ENCODE data around the gene RTBDN.
"Not testable (repeated sequence)": the region's sequence is repeated elsewhere in the genome, so short reads cannot be mapped to it uniquely, and the experiment has no call there.

The RTBDN gene

DNA sequence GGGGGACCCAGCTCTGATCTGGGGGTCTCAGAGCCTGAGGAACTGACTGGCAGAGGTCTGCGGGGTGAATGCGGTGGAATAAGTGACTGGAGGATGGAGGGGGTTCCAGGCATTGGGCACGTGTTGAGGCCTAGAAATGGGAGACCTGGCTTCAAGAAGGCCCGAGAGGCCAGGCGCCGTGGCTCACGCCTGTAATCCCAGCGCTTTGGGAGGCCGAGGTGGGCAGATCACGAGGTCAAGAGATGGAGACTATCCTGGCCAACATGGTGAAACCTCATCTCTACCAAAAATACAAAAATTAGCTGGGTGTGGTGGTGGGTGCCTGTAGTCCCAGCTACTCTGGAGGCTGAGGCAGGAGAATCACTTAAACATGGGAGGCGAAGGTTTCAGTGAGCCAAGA is 16.6 kb downstream of the RTBDN start:
- DNase-seq: not testable (repeated sequence)

DNA sequence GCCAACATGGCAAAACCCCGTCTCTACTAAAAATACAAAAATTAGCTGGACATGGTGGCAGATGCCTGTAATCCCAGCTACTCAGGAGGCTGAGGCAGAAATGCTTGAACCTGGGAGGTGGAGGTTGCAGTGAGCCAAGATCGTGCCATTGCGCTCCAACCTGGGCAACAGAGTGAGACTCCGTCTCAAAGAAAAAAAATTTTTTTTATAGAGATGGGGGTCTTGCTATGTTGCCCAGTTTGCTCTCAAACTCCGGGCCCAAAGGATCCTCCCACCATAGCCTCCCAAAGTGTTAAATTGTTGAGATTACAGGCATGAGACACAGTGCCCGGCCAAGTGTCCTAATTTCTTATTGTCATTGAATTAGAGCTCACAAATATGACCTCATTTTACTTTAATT is 17.2 kb downstream of the RTBDN start:
- not testable (repeated sequence) for DNase-seq

DNA sequence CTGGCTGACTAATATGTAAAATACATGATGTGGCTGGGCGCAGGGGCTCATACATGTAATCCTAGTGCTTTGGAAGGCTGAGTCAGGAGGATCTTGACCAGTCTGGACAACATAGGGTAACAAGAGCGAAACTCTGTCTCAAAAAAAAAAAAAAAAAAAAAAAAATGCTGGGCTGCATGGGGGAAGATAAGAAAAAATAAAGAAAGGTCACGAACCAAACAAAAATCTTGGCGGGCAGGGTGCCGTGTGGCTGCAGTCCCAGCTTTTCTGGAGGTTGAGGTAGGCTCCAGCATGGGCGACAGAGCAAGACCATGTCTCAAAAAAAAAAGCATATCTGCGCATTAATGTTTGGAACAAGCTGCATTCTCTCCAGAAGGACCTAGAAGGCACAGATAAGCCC is 19.3 kb downstream of the RTBDN start:
- DNase-seq: no peak

DNA sequence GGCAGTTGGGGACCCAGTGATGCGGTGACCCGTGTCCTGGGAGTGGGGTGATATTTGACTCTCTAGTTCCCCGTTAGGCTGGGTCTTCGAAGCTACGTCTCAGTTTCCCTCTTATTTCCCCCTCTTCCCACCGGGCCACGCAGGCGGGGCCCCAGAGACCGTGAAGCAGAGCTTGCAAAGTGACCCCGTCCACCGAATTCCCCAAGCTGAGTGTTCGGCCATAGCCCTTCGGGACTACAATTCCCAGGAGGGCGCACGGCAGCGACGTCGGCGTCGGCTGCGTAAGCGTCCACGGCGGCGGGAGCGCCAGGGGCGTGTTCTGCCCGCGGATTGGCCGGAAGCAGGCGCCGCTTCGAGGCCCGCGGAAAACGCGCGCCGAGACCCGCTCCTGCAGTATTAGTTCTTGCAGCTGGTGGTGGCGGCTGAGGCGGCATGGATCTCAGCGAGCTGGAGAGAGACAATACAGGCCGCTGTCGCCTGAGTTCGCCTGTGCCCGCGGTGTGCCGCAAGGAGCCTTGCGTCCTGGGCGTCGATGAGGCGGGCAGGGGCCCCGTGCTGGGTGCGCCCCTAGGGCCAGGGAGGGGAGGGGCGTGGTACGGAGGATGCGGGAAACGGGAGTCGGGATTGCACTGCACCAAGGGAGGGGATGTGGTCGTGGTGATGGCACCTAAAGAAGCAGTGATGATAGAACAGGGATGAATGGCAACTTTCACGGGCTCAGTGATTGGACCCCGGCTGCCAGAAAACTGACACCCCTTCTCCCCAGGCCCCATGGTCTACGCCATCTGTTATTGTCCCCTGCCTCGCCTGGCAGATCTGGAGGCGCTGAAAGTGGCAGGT is 27.9 kb downstream of the RTBDN start, which contains the start of gene RNASEH2A:
TSS of gene RNASEH2A (plus strand) at position 343 of the 840 bp plus-strand sequence. CDS start at position 433, 90 bp downstream.
- peak; percentile 87 to 88 for DNase-seq

DNA sequence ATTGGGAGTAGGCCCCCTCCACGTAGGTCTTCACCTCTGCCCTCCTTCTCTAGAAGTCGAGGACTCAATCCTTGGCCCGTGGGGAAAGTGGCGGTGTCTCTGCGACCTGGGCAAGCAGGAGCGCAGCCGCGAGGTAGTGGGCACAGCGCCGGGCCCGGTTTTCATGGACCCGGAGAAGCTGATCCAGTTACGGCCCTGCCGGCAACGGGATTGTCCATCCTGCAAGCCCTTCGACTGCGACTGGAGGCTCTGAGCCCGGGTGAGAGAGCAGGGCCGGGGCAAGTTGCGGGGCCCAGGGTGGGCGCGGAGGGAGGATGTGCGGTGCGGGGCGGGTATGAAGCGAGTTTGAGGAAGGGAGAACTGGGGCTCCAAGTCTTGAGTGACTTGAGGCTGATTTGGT is 30.3 kb downstream of the RTBDN start:
- no peak for DNase-seq

DNA sequence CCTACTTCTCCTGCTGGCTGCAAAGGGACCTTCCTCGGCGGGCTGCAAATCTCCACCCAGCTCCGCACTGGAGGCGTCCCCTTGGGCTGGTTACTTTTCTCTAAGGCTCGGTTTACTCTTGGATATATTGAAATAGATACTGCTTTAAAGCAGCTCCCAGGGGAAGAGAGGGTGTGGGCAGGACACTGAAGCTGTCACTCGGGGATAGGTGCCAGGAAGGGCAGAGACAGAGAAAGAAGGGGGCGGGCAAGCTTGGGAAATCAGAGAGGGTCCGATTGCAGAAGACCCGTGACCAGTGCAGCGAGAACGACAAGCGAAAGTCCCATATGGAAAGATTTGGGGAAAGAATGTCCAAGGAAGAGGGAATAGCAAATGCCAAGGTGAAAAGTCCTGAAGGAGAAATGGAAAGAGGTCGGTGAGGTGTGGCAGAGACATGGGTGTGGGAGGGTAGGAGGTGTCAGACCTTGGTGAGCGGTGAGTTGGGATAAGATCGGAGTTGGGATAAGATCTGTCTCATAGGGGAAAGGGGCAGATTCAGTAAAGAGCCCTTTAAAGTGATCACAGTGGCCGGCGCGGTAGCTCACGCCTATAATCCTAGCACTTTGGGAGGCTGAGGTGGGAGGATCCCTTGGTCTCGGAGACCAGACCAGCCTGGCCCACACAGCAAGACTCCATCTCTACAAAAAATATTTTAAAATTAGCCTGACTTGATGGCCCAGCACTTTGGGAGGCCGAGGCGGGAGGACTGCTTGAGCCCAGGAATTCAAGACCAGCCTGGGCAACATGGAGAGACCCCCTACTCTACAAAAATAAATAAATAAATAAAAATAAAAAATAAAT is 31.9 kb downstream of the RTBDN start:
- DNase-seq: no peak

DNA sequence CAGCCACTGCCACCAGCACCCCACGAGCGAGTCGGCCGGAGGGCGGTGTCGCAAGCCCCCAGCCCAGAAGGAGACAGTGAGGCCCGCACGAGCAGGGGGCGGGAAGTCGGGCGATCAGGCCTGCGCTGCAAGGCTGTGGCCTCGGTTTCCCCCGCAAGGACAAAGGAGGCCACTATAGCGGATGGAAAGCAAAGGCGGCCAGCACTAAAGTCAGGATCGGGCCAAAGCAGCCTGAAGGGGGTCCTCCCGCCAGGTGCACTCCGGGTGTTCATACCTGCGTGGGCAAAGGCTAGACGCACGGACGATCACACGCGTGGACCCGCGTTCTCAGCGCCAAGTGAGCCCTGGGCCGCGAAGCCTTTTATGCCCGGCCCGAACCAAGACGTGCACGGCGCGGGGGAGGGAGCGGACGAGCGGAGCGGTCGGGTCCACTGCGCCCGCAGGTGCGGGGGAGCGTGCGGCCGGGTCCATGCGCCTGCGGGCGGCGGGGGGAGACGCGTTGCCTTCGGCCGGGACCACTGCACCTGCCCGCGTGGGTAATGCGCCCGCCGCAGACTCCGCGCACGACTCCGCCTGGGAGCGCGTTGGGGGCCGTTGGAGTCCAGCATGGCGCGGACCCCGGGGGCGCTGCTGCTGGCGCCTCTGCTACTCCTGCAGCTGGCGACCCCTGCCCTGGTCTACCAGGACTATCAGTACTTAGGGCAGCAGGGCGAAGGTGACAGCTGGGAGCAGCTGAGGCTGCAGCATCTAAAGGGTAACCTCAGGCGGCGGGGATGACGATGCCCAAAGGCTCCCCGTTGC is 32.7 kb downstream of the RTBDN start, which contains the start of the genes PRDX2 and THSD8:
TSS of gene PRDX2 (minus strand) at position 335 of the 801 bp plus-strand sequence. CDS start 539 bp downstream, outside the sequence.
TSS of gene THSD8 (plus strand) at position 604 of the 801 bp plus-strand sequence. CDS start at position 607, 3 bp downstream.
- DNase-seq: peak; percentile 68 to 81

DNA sequence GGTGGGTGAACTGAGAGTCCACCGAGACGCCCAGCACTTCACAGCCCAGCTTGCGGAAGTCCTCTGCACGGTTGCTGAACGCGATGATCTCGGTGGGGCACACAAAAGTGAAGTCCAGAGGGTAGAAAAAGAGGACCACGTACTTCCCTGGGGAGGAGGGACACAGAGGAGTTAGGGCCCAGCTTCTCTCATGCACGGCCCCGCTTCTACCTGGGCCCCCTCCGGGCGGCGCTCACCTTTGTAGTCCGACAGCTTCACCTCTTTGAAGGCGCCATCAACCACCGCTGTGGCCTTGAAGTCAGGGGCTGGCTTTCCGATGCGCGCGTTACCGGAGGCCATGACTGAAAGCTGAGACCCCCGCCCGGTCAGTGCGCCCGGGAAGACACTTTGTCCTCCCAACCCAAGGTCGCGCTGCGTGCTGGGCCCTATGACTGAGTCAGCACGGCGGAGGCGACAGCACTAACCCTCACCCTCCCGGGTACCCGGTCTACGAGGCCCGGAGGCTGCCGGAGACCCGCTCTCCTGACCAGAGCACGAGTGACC is 33.4 kb downstream of the RTBDN start:
- DNase-seq: no peak

DNA sequence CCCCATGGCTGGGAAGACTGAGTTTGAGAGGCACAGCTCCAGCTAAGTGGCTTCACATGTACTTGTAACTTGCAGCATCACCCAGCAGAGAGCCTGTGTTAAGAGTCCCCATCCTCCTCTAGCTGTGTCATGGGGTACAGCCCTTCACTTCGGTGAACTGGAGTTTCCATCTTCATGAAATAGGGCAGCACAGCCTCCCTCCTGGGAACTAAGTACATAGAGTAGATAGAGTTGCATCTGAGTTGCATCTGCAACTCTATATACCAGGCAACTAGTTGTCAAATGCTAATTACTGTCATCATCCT is 34.0 kb downstream of the RTBDN start:
- no peak for DNase-seq

DNA sequence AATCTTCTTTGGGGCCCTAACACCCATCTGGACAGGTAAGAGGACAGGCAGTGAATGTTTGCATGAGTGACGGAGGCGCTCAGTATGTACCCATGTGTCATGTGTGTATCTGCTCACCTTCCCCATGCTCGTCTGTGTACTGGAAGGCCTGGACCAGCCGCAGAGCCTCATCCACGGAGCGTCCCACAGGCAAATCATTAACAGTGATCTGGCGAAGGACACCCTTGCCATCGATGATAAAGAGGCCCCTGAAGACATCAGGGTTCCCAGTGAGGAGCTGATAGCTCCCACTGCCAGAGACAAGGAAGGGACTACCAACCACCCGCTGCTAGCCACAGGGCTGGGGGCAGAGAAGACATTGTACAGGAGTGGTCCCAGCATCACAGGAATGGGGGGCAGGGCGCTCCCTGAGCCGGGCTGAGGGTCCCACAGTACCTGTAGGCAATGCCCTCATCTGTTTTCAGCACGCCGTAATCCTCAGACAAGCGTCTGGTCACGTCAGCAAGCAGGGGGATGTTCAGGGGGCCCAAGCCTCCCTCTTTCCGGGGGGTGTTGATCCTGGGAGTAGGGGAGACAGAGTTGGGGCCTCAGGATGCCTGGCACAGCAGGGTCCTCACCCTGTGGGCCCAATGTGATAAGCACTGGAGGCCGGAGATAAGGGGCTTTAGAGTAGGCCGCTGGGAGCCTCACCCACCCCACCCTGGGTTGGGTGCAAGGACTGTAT is 34.5 kb downstream of the RTBDN start:
- no peak for DNase-seq

DNA sequence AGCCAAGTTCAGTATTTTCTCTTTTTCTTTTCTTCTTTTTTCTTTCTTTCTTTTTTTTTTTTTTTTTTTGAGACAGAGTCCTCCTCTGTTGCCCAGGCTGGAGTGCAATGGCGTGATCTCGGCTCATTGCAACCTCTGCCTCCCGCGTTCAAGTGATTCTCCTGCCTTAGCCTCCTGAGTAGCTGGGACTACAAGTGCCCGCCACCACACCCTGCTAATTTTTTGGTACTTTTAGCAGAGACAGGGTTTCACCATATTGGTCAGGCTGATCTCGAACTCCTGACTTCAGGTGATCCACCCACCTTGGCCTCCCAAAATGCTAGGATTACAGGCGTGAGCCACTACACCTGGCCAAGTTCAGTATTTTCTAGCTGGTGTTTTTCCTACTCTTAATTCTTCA is 36.8 kb downstream of the RTBDN start:
- not testable (repeated sequence) for DNase-seq

DNA sequence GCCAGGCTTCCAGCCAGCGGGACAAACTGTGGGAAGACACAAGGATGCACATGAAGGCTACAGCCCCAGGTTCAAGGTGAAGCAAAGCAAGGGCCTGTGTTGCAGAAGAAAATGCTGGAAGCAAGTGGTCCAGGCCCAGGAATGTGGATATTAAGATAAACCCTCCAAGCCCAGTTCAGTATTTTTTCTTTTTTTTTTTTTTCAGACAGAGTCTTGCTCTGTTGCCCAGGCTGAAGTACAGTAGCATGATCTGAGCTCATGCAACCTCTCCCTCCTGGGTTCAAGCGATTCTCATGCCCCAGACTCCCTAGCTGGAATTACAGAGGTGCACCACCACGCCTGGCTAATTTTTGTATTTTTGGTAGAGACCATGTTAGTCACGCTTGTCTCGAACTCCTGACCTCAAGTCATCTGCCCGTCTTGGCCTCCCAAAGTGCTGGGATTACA is 37.2 kb downstream of the RTBDN start:
- no peak for DNase-seq

DNA sequence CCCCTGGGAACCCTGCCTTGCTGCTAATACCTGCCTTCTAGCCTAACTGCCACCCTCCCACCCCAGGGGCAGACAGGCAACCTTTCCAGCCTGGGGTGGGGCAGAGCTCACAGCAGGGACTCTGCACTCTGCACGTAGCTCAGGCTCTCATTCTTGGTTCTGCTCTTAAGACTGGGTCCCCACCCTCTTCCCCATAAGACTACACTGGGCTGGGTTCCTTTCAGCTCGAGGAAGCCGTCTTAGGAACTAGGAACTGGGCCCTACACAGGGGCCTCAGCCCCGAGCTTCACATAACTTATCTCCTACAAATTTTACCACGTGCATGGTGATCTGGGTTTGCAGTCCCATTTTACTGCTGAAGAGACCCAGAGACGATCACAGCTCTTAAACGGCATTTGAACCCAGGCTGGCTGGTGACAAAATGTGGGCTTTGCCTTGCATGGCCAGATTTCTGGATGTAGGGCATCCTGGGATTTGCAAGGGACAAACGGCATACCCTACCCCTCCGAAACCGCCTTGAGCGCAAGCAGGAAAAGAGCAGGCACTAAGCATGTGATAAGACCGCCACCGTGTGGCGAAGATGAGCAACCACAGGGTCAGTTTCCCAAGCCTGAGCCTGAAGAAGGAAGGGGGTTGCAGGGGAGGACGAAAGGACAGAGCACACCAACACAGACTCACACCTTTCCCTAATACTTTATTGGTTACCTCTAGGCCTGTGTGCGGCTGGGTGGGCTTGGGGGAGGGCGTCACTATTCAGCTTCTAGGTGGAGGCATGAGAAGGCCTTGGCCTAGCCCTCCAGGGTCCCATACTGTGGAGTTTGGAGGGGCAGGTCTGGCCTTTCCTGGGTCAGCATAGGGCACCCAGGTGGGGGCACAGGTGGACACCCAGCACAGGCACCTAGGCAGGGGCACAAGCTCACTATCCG is 38.0 kb downstream of the RTBDN start:
- peak; percentile 70 to 76 for DNase-seq

DNA sequence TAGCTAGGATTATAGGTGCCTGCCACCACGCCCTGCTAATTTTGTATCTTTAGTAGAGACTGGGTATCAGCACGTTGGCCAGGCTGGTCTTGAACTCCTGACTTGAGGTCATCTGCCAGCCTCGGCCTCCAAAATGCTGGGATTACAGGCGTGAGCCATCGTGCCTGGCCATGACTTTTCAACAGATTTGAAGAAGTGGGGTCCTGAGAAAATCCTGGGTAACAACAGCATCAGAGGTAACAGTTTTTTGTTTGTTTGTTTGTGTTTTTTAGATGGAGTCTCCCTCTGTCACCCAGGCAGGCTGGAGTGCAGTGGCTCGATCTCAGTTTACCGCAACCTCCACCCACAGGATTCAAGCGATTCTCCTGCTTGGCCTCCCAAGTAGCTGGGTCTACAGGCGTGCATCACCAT is 39.4 kb downstream of the RTBDN start:
- no peak for DNase-seq

DNA sequence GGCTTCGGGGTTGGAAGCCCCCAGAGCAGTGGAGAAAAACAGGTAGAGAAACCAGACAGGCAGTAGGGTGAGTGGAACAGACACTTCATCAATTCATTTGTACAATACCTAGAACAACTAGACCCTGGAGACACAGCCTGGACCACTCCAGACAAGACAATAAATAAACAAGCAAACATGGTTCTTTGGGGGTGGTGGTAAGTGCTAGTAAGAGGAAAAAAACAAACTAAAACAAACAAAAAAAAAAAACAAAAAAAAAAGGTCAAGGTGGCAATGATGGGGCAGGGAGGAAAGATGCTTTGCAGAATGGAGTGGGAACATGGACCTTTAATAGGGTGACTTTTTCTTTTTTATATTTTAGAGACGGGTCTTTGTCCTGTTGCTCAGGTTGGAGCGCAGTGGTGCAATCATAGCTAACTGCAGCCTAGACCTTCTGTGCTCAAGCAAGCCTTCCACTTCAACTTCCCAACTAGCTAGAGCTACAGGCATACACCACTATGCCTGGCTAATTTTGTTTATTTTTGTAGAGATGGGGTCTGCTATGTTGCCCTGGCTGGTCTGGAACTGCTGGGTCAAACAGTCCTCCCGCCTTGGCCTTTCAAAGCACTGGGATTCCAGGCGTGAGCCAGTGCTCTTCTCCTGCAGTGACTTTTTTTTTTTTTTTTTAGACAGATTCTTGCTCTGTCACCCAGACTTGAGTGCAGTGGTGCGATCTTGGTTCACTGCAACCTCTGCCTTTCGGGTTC is 40.0 kb downstream of the RTBDN start:
- no peak for DNase-seq

DNA sequence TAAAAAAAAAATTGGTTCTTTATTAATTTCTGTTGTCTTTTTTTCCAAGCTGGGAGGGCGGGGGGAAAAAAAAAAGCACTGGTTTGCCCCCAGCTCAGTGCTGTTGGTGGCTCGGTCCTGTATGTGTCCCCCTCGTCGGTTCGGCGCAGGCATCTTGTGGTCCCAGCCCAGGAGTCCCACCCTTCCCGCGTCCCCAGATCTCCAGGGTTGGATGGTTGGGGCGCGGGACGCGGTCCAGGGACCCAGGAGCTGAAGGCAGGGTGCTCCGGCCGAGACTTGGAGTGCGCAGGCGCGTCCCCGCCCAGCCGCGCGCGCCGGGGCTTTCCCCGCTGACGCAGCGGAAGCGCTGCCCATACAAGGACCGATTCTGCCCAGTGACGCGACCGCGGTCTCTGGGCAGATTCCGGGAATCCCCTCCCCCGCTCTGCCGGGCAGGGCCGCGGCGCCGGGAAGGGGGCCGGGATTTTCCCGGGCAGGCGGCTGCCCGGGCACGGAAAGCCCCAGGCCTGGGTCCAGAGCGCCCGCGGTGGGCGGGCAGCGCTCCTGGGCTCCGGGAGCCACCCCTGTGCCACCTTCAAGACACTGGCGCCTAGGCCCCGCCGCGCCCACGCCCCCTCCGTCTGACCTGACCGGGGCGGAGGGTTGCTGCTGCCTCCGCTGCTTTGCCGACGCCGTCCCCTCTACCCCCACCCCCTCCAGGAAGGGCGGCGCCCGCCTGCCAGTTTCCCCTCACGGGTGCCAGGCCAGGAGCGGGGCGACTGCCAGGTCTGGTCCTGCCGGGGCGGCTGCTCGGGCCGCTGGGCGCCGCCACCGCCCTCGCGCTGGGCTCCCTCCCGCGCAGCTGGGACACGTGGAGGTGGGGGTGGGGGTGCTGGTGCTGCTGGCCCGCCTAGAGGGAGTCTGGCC is 40.8 kb downstream of the RTBDN start:
- DNase-seq: peak; percentile 91 to 93

DNA sequence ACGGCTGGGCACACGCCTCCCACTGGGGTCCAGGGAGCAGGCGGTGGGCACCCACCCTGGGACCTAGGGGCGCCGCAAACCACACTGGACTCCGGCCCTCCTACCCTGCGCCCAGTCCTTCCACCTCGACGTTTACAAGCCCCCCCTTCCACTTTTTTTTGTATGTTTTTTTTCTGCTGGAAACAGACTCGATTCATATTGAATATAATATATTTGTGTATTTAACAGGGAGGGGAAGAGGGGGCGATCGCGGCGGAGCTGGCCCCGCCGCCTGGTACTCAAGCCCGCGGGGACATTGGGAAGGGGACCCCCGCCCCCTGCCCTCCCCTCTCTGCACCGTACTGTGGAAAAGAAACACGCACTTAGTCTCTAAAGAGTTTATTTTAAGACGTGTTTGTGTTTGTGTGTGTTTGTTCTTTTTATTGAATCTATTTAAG is 41.5 kb downstream of the RTBDN start:
- no peak for DNase-seq

DNA sequence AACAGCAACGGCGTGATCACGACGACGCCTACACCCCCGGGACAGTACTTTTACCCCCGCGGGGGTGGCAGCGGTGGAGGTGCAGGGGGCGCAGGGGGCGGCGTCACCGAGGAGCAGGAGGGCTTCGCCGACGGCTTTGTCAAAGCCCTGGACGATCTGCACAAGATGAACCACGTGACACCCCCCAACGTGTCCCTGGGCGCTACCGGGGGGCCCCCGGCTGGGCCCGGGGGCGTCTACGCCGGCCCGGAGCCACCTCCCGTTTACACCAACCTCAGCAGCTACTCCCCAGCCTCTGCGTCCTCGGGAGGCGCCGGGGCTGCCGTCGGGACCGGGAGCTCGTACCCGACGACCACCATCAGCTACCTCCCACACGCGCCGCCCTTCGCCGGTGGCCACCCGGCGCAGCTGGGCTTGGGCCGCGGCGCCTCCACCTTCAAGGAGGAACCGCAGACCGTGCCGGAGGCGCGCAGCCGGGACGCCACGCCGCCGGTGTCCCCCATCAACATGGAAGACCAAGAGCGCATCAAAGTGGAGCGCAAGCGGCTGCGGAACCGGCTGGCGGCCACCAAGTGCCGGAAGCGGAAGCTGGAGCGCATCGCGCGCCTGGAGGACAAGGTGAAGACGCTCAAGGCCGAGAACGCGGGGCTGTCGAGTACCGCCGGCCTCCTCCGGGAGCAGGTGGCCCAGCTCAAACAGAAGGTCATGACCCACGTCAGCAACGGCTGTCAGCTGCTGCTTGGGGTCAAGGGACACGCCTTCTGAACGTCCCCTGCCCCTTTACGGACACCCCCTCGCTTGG is 42.1 kb downstream of the RTBDN start:
- peak; percentile 60 to 69 for DNase-seq
